Testis (tissue), 2 donors: ENCODE measurements around the gene SLC26A5.
"Not testable (repeated sequence)": the region's sequence is repeated elsewhere in the genome, so short reads cannot be mapped to it uniquely, and the experiment has no call there.

Experiments
- POLR2A ChIP-seq: fragments of 450-650 bp; IDR thresholded peaks from one replicate; pipeline ENCODE4 v1.6.1; 2017; ENCODE audit warnings: antibody characterized with exemption, mild to moderate bottlenecking, moderate library complexity
- TF ChIP-seq, protein P1 (sequence below), 3 experiments: fragments of 450-650 bp in 2 of 3; fragments of 200-600 bp in 1 of 3; sonication (generic) in 1 of 3; IDR thresholded peaks; one replicate each; pipeline ENCODE4 v1.5.1; 2016 to 2019; ENCODE audit warnings: antibody characterized with exemption in 3 of 3, mild to moderate bottlenecking in 2 of 3, moderate library complexity in 1 of 3

GRCh38 chr7:103399687-103400086, 46.3 kb downstream of the SLC26A5 start:
- TF ChIP-seq, protein P1, sequence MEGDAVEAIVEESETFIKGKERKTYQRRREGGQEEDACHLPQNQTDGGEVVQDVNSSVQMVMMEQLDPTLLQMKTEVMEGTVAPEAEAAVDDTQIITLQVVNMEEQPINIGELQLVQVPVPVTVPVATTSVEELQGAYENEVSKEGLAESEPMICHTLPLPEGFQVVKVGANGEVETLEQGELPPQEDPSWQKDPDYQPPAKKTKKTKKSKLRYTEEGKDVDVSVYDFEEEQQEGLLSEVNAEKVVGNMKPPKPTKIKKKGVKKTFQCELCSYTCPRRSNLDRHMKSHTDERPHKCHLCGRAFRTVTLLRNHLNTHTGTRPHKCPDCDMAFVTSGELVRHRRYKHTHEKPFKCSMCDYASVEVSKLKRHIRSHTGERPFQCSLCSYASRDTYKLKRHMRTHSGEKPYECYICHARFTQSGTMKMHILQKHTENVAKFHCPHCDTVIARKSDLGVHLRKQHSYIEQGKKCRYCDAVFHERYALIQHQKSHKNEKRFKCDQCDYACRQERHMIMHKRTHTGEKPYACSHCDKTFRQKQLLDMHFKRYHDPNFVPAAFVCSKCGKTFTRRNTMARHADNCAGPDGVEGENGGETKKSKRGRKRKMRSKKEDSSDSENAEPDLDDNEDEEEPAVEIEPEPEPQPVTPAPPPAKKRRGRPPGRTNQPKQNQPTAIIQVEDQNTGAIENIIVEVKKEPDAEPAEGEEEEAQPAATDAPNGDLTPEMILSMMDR (IDR thresholded peaks at IDR 0.05), result not testable (repeated sequence)
- TF ChIP-seq POLR2A, result not testable (repeated sequence)
